BLaER1 treated with 17β-estradiol and CSF1 and Interleukin-3, amounts not matched to agents 10 nM and 100 nM (cell line): ENCODE results near the gene L3MBTL3.

Experiments
- H3K27ac ChIP-seq, 11 experiments: shearing (Covaris generic); formaldehyde crosslinking; 2 replicates each; pipeline ENCODE4 v1.8.1; 2022
- H3K27me3 ChIP-seq, 11 experiments: shearing (Covaris generic); formaldehyde crosslinking; 2 replicates each; pipeline ENCODE4 v1.8.1; 2022
- H3K36me3 ChIP-seq, 11 experiments: shearing (Covaris generic); formaldehyde crosslinking; 2 replicates each; pipeline ENCODE4 v1.8.1; 2022
- H3K4me1 ChIP-seq, 10 experiments: shearing (Covaris generic); formaldehyde crosslinking; 2 replicates each; pipeline ENCODE4 v1.8.1; 2022
- H3K4me2 ChIP-seq, 11 experiments: shearing (Covaris generic); formaldehyde crosslinking; 2 replicates each; pipeline ENCODE4 v1.8.1; 2022
- H3K4me3 ChIP-seq, 10 experiments: shearing (Covaris generic); formaldehyde crosslinking; 2 replicates each; pipeline ENCODE4 v1.8.1; 2022
- H3K9ac ChIP-seq, 11 experiments: shearing (Covaris generic); formaldehyde crosslinking; 2 replicates each; pipeline ENCODE4 v1.8.1; 2022
- H3K9me3 ChIP-seq, 11 experiments: shearing (Covaris generic); formaldehyde crosslinking; replicated peaks in 1 of 11; 2 replicates each; pipeline ENCODE4 v1.8.1; 2022
- H4K20me1 ChIP-seq, 11 experiments: shearing (Covaris generic); formaldehyde crosslinking; 2 replicates each; pipeline ENCODE4 v1.8.1; 2022
- Cebpa-rat ChIP-seq, 11 experiments: shearing (Covaris generic); IDR thresholded peaks; 2 replicates each; pipeline ENCODE4 v1.8.1; 2022

Gene L3MBTL3

DNA sequence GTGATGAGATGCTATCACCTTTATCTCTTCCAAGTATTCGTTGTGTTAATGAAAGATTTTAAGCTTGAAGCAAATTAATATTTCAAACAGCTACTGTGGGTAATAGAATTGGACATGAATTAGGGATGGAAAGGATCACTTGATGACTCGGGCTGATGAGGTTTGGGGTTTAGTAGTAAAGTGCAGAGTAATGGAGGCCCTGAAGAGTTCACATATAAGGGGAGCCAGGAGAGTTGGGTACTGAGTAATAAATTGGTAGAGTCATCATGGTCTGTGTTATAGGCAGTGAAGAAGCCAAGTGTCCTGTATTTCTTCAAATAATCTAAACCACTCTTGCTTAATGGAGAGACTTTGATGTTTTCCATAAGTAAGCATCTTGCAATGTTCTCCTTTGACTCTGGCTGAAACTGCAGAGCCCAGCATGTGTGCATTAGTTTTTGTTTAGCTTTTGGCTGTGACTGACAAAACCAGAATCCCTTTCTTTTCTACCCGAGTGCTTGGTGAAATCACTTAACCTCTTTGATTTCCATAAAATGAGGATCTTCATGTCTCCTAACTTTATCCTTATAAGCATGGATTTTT lies 57.6 kb downstream of the L3MBTL3 start:
- Histone ChIP-seq H3K4me2 (no peak overlapping the region), H3K36me3 (peaks cover 35 to 70% (median 54%) of the 10 kb centered on the region in 11 experiments), H3K9ac (no peak overlapping the region), H3K4me1 (peaks cover 0 to 10% (median 4%) of the 10 kb centered on the region in 10 experiments; a peak in 7 of 20 replicates), H4K20me1 (no peaks in the 10 kb centered on the region; a peak in 1 of 22 replicates), H3K9me3 (no peaks in the 10 kb centered on the region), H3K4me3 (no peak overlapping the region), H3K27me3 (no peaks in the 10 kb centered on the region), H3K27ac (no peak overlapping the region)
- TF ChIP-seq Cebpa-rat (IDR thresholded peaks at IDR 0.05) = no peak

DNA sequence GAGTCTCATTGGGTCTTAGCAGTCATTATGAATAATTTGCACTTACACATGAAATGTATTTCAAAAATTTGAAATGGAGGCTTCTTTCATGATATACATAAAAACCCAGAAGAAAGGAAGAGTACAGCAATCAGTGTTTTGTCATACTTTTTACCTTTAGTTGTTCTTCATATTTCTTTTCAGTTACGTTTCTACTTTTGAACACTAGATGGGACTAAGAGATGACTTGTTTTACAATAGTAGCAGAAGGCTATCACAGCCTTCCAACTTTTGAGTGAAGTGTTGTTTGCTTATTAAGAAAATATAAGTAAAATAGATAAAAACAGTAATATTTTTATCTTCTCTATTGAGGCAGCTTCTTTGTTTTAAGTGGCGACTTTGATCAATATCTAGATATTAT lies 58.1 kb downstream of the L3MBTL3 start:
- H3K36me3 ChIP-seq = peaks cover 31 to 71% (median 52%) of the 10 kb centered on the region in 11 experiments
- no peak overlapping the region for H3K4me3 ChIP-seq
- no peak overlapping the region for H3K4me2 ChIP-seq
- no peaks in the 10 kb centered on the region for H3K9me3 ChIP-seq
- no peak overlapping the region for H3K27ac ChIP-seq
- no peak overlapping the region for H3K9ac ChIP-seq
- H4K20me1 ChIP-seq = no peaks in the 10 kb centered on the region; a peak in 1 of 22 replicates
- no peak for TF ChIP-seq Cebpa-rat (IDR thresholded peaks at IDR 0.05)
- H3K4me1 ChIP-seq = peaks cover 0 to 10% (median 4%) of the 10 kb centered on the region in 10 experiments; a peak in 7 of 20 replicates
- H3K27me3 ChIP-seq = no peaks in the 10 kb centered on the region

DNA sequence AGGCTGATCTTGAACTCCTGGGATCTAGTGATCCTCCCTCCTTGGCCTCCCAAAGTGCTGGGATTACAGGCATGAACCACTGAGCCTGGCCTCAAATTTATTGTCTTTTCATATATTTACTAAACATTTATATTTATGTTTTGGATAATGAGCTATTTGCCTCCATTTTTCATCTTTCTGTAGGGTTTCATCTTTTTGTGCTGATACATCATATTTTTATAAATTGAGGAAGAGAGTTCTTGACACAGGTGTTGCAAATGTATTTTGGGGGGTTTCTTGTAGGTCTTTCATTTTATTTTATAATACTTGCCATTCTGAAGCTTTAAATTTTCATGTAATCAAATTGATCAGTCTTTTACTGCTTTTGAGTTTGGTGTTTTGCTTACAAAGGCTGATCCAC lies 72.4 kb downstream of the L3MBTL3 start:
- Histone ChIP-seq H3K9me3 (0 out of 22 replicates have a peak, but pooled peaks cover 0 to 6% (median 0%) of the 10 kb centered on the region in 11 experiments), H4K20me1 (no peaks in the 10 kb centered on the region), H3K9ac (no peak overlapping the region), H3K4me2 (no peak overlapping the region), H3K27ac (no peak overlapping the region), H3K4me3 (no peak overlapping the region), H3K36me3 (peaks cover 44 to 96% (median 69%) of the 10 kb centered on the region in 11 experiments), H3K4me1 (no peaks in the 10 kb centered on the region), H3K27me3 (no peaks in the 10 kb centered on the region)
- TF ChIP-seq Cebpa-rat (IDR thresholded peaks at IDR 0.05) = no peak

DNA sequence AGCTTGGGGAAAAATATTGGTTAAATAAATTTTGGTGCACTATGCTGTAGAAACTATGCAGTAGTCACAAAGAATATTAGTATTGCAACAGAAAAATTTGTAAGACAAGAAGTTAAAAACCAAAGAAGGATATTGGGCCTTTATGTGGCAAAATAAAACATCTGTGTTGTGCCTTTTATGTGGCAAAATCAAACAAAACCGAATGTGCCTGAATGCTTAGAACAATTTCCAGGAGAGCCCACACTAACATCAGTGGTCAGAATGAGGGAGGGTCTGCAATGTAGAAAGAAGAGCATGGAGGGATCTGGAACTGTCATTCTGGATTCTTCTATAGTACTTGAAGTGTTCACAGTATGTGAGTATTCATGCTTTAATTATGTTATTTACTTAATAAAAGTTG lies 75.2 kb downstream of the L3MBTL3 start:
- Histone ChIP-seq H4K20me1 (no peaks in the 10 kb centered on the region), H3K9ac (no peak overlapping the region), H3K27me3 (no peaks in the 10 kb centered on the region), H3K27ac (no peak overlapping the region), H3K4me1 (no peaks in the 10 kb centered on the region), H3K9me3 (0 out of 22 replicates have a peak, but pooled peaks cover 0 to 6% (median 0%) of the 10 kb centered on the region in 11 experiments), H3K36me3 (peaks cover 51 to 98% (median 81%) of the 10 kb centered on the region in 11 experiments), H3K4me2 (no peak overlapping the region), H3K4me3 (no peak overlapping the region)
- TF ChIP-seq Cebpa-rat (IDR thresholded peaks at IDR 0.05) = no peak

DNA sequence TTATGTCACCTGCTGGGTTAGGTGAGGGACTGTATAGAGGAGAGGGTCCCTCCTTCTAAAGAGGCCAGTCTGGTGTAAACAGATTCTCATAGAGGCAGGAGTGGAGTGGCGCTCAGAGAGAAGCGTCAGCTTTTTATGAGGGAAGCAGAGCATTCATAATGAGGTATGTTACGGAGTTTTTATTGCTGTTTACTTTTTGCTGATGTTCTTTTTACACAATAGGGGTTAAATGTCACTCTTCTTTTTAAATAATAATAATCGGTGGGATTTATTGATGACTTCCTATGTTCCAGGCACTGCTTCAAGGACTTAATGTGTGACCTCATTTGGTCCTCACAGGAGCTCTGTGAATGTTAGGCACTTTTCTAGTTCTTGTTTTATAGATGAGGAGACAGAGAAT lies 79.9 kb downstream of the L3MBTL3 start:
- Histone ChIP-seq H3K27me3 (no peaks in the 10 kb centered on the region), H3K9me3 (no peaks in the 10 kb centered on the region), H3K4me3 (no peak overlapping the region), H3K27ac (no peak overlapping the region), H4K20me1 (no peaks in the 10 kb centered on the region), H3K4me2 (no peak overlapping the region), H3K36me3 (peaks cover 79 to 98% (median 92%) of the 10 kb centered on the region in 11 experiments), H3K9ac (no peak overlapping the region), H3K4me1 (no peaks in the 10 kb centered on the region)
- no peak for TF ChIP-seq Cebpa-rat (IDR thresholded peaks at IDR 0.05)

DNA sequence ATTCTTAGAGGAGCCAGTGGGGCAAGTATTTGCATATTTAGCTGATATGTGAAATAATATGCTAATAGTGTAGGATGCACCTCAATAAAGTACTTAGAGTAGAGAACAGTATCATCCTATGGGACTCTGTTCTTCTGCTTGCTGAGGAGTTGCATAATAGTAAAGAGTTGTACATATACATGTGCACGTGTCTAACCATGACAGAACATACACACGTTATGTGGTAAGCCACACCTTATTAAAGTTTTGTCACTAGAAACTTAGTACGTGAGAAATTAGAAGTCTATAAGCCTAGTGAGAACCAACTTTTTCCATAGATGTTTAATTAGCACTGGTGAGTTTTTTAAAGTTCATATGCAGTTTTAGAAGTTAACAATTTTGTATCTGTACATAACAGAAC lies 80.7 kb downstream of the L3MBTL3 start:
- no peak overlapping the region for H3K4me2 ChIP-seq
- H4K20me1 ChIP-seq = no peaks in the 10 kb centered on the region
- TF ChIP-seq Cebpa-rat (IDR thresholded peaks at IDR 0.05) = no peak
- no peak overlapping the region for H3K4me3 ChIP-seq
- H3K4me1 ChIP-seq = no peaks in the 10 kb centered on the region
- no peaks in the 10 kb centered on the region for H3K27me3 ChIP-seq
- H3K36me3 ChIP-seq = peaks cover 72 to 98% (median 90%) of the 10 kb centered on the region in 11 experiments
- no peak overlapping the region for H3K27ac ChIP-seq
- H3K9me3 ChIP-seq = no peaks in the 10 kb centered on the region
- no peak overlapping the region for H3K9ac ChIP-seq

DNA sequence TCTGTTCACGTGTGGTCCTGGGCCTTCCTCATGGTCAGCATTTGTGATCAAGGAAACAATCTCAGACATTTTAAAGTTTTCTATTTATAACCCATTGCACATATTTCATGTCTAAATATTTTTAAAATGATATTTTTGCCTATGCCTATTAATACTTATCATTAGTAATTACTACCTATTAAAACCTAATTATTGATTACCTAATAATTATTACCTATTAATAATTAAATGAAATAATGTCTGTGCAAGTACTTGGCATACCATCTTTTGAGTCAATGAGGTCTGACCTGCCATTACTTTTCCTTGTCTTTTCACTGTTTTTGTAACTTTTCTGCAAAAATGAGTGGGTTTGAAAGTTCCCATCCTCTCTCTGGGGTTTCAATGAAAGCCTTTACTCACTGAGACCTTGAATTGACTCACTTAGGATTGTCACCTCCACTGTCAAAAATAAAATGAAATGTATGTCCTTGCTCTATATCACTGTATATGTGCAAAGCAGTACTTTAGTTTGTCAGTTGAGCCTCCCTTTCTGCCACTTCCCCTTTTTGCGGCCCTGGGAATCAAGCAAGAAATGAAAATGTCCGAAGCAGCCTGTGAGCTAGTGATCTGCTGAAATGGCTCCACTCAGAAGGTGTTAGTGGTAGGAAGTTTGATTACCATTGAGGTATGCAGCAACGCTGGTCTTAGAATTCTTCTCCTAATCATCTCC lies 87.8 kb downstream of the L3MBTL3 start:
- Histone ChIP-seq H3K36me3 (peaks cover 46 to 95% (median 76%) of the 10 kb centered on the region in 11 experiments), H3K4me1 (no peaks in the 10 kb centered on the region), H3K27me3 (no peaks in the 10 kb centered on the region), H3K9me3 (peaks cover 5 to 15% (median 10%) of the 10 kb centered on the region in 11 experiments; a peak in 19 of 22 replicates), H3K27ac (no peak overlapping the region), H3K4me3 (no peak overlapping the region), H3K4me2 (no peak overlapping the region), H3K9ac (no peak overlapping the region), H4K20me1 (no peaks in the 10 kb centered on the region)
- no peak for TF ChIP-seq Cebpa-rat (IDR thresholded peaks at IDR 0.05)

DNA sequence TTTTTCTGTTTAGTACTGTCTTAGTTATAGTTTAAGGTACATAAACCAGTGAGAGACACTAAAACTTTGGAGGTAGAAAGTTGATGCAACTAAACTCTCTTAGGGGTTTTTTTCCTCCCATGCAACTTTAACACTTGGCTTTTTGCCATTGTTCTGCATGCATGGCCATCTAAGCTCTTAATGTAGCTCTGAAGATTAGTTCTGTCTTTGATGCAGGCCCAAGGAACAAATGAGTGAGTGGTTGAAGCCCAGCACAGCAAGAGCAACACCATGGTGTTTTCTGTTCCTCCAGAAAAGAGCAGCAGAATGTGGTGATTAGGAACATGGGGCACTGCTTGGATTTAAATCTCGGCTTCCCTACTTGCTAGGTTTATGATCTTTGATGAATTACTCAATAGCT lies 89.3 kb downstream of the L3MBTL3 start:
- no peaks in the 10 kb centered on the region for H4K20me1 ChIP-seq
- no peak overlapping the region for H3K4me3 ChIP-seq
- no peak overlapping the region for H3K27ac ChIP-seq
- H3K4me1 ChIP-seq = no peaks in the 10 kb centered on the region
- H3K9ac ChIP-seq = no peak overlapping the region
- H3K4me2 ChIP-seq = no peak overlapping the region
- no peaks in the 10 kb centered on the region for H3K27me3 ChIP-seq
- H3K36me3 ChIP-seq = peaks cover 47 to 95% (median 73%) of the 10 kb centered on the region in 11 experiments
- peaks cover 5 to 15% (median 10%) of the 10 kb centered on the region in 11 experiments; a peak in 19 of 22 replicates for H3K9me3 ChIP-seq
- TF ChIP-seq Cebpa-rat (IDR thresholded peaks at IDR 0.05) = no peak

DNA sequence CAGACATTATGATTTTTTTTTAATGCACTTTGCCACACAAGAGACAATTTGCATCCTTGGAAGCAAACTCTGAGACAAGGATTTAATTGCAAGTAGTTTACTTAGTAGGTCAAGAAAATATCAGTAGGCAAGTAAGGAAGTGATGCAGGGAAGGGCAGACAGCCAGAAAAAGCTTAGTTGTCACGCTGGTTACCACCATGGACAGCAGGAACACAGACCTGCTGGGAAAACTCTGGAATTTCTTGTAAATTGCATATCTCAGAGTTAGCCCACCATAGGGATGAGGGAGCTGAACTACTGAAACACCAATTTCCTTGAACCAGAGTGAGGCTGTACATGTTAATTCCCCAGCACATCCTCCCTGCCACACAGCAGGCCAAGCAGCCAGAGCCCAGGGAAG lies 92.7 kb downstream of the L3MBTL3 start:
- no peaks in the 10 kb centered on the region for H3K27me3 ChIP-seq
- peaks cover 5 to 15% (median 10%) of the 10 kb centered on the region in 11 experiments; a peak in 19 of 22 replicates for H3K9me3 ChIP-seq
- no peaks in the 10 kb centered on the region for H4K20me1 ChIP-seq
- no peak overlapping the region for H3K27ac ChIP-seq
- no peak overlapping the region for H3K4me2 ChIP-seq
- H3K4me1 ChIP-seq = peaks cover 8 to 29% (median 18%) of the 10 kb centered on the region in 10 experiments
- no peak for TF ChIP-seq Cebpa-rat (IDR thresholded peaks at IDR 0.05)
- H3K36me3 ChIP-seq = peaks cover 28 to 71% (median 53%) of the 10 kb centered on the region in 11 experiments
- H3K9ac ChIP-seq = no peak overlapping the region
- H3K4me3 ChIP-seq = no peak overlapping the region
